Thoracic aorta (tissue), 2 donors: ENCODE results near the gene BEAN1. TPM values are rescaled to one million over a fixed set of nuclear protein-coding genes. Genes with fewer than 3 reads are reported as not detected.

ENCODE experiments used
- ATAC-seq: fragments of 150-250 bp; one replicate; pipeline ENCODE4 v1.8.0; 2017; ENCODE audit warnings: low read depth; ENCODE audit not compliant: insufficient number of reproducible peaks, low FRiP score
- DNase-seq: peaks from one replicate; pipeline ENCODE4 v3.0.0-alpha.2; 2020; ENCODE audit warnings: low spot score
- H3K27ac ChIP-seq, 2 donors: fragments of 200-600 bp; sonication (generic); 1 replicate in 1 of 2; 2 replicates in 1 of 2; pipeline ENCODE4 v1.5.1; 2016; ENCODE audit warnings: mild to moderate bottlenecking in 2 of 2, moderate library complexity in 2 of 2
- H3K27me3 ChIP-seq: fragments of 200-600 bp; sonication (generic); replicated peaks from 2 replicates; pipeline ENCODE4 v1.6.0; 2016; ENCODE audit warnings: mild to moderate bottlenecking; ENCODE audit not compliant: insufficient read depth
- H3K36me3 ChIP-seq: fragments of 200-600 bp; sonication (generic); one replicate; pipeline ENCODE4 v1.5.1; 2016
- H3K4me1 ChIP-seq, 2 donors: fragments of 200-600 bp; sonication (generic); 1 replicate in 1 of 2; 2 replicates in 1 of 2; pipeline versions ENCODE4 v1.5.1 to v1.6.0; 2016; ENCODE audit warnings: low read depth in 2 of 2, mild to moderate bottlenecking in 1 of 2; ENCODE audit not compliant: control insufficient read depth in 1 of 2
- H3K4me3 ChIP-seq: fragments of 200-600 bp; sonication (generic); 2 replicates; pipeline ENCODE4 v1.5.1; 2016; ENCODE audit warnings: mild to moderate bottlenecking
- H3K9me3 ChIP-seq: fragments of 200-600 bp; sonication (generic); 2 replicates; pipeline ENCODE4 v1.5.1; 2016
- total RNA-seq, 2 donors: library from RNA; depleted of rRNA; stranded (reverse); fragments of >200 nt; gene quantifications; one replicate each; pipeline versions ENCODE4 v1.1.0 to v1.2.3, GENCODE V29; 2016
- TF ChIP-seq, protein P1 (sequence below): fragments of 200-600 bp; sonication (generic); IDR thresholded peaks from one replicate; pipeline ENCODE4 v1.5.1; 2019; ENCODE audit warnings: antibody characterized with exemption

Gene BEAN1
- total RNA-seq, 2 donors from 2014 or later = 0.28 TPM; not detected in 1

DNA sequence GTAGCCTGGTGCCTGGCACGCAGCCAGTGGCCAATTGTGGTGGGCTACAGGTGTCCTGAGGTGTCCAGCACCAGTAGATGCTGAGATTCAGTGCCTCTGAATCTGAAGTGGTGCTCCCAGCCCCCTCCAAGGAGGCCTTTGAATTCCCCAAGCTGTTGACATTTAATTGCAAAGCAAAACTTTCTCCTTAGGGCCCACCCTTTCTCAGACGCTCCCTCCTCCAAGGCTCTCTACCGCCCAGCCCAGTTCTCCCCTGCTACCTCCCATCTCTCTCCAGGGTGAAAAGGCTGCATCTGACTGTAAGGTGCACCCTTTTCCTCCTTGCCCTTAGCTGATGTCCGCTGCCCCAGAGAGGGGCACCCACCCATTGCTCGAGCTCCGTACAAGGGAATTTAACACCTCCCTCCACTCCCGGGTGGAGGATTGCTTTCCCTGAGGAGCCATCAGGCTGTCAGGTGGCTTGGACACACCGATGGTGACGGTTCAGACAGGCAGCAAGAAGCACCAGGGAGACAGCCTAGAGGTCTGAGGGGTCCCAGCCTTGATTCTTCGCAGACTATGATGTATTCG, 1.7 kb downstream of the BEAN1 start:
- ATAC-seq (no peak), DNase-seq (no peak)
- H3K4me1 ChIP-seq = peaks cover 6 to 16% of the 10 kb centered on the region in 2 donors
- no peaks in the 10 kb centered on the region for H3K27me3 ChIP-seq
- no peak overlapping the region for H3K27ac ChIP-seq
- H3K9me3 ChIP-seq = no peaks in the 10 kb centered on the region
- H3K4me3 ChIP-seq = no peak overlapping the region
- H3K36me3 ChIP-seq = no peaks in the 10 kb centered on the region
- TF ChIP-seq, protein P1, sequence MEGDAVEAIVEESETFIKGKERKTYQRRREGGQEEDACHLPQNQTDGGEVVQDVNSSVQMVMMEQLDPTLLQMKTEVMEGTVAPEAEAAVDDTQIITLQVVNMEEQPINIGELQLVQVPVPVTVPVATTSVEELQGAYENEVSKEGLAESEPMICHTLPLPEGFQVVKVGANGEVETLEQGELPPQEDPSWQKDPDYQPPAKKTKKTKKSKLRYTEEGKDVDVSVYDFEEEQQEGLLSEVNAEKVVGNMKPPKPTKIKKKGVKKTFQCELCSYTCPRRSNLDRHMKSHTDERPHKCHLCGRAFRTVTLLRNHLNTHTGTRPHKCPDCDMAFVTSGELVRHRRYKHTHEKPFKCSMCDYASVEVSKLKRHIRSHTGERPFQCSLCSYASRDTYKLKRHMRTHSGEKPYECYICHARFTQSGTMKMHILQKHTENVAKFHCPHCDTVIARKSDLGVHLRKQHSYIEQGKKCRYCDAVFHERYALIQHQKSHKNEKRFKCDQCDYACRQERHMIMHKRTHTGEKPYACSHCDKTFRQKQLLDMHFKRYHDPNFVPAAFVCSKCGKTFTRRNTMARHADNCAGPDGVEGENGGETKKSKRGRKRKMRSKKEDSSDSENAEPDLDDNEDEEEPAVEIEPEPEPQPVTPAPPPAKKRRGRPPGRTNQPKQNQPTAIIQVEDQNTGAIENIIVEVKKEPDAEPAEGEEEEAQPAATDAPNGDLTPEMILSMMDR = no peak

GRCh38 chr16:66429290-66429962, 2.3 kb downstream of the BEAN1 start:
- no peaks in the 10 kb centered on the region for H3K9me3 ChIP-seq
- H3K27me3 ChIP-seq = no peaks in the 10 kb centered on the region
- peaks cover 6 to 16% of the 10 kb centered on the region in 2 donors for H3K4me1 ChIP-seq
- H3K4me3 ChIP-seq = no peak overlapping the region
- TF ChIP-seq, protein P1 = no peak
- ATAC-seq (no peak), DNase-seq (no peak)
- H3K27ac ChIP-seq = no peak overlapping the region
- no peaks in the 10 kb centered on the region for H3K36me3 ChIP-seq

- Histone ChIP-seq H3K27ac (no peak overlapping the region), H3K27me3 (no peaks in the 10 kb centered on the region)
Observed at GRCh38 chr16:66430214-66430613, 3.1 kb downstream of the BEAN1 start.

DNA sequence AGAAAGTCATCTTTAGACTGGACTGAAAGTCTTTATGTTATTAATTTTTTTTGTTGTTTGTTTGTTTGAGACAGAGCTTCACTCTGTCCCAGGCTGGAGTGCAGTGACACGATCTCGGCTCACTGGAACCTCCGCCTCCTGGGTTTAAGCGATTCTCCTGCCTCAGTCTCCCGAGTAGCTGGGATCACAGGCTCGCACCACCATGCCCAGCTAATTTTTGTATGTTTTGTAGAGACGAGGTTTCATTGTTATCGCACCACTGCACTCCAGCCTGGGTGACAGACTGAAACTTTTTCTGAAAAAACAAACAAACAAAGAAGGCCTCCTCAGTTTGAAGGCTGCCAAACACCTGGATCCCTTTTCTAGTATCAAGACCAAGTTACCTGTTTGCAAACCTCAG, 4.7 kb downstream of the BEAN1 start:
- Histone ChIP-seq H3K27ac (no peak overlapping the region), H3K4me1 (peaks cover 6 to 9% of the 10 kb centered on the region in 2 donors), H3K27me3 (no peaks in the 10 kb centered on the region), H3K9me3 (no peaks in the 10 kb centered on the region), H3K36me3 (no peaks in the 10 kb centered on the region), H3K4me3 (no peak overlapping the region)
- TF ChIP-seq, protein P1 = no peak
- DNase-seq (no peak), ATAC-seq (no peak)

More at GRCh38 chr16:66430214-66430613, 3.1 kb downstream of the BEAN1 start:
- H3K4me3 ChIP-seq = no peak overlapping the region
- TF ChIP-seq, protein P1 = no peak
- H3K9me3 ChIP-seq = no peaks in the 10 kb centered on the region
- no peaks in the 10 kb centered on the region for H3K36me3 ChIP-seq
- DNase-seq (no peak), ATAC-seq (no peak)
- peaks cover 6 to 16% of the 10 kb centered on the region in 2 donors for H3K4me1 ChIP-seq

GRCh38 chr16:66432429-66432828, 5.3 kb downstream of the BEAN1 start:
- Histone ChIP-seq H3K4me3 (no peak overlapping the region), H3K27ac (no peak overlapping the region), H3K27me3 (no peaks in the 10 kb centered on the region), H3K9me3 (no peaks in the 10 kb centered on the region), H3K36me3 (no peaks in the 10 kb centered on the region), H3K4me1 (peaks cover 5 to 9% of the 10 kb centered on the region in 2 donors)
- DNase-seq (no peak), ATAC-seq (no peak)
- TF ChIP-seq, protein P1 = no peak
